Activated CD4-positive, alpha-beta T cell treated with anti-CD3 and anti-CD28 coated beads, Interleukin-2, amount 50 U/mL, for 16 hours (primary cell): Measurements from ENCODE around the gene EIF4G3.
"Not testable (repeated sequence)": the region's sequence is repeated elsewhere in the genome, so short reads cannot be mapped to it uniquely, and the experiment has no call there.

Experiments used
- DNase-seq: peaks from one replicate; pipeline ENCODE4 v3.0.0-alpha.2; 2020

Gene EIF4G3

GRCh38 chr1:20867062-20867461, 309.6 kb downstream of the EIF4G3 start:
- no peak for DNase-seq

DNA sequence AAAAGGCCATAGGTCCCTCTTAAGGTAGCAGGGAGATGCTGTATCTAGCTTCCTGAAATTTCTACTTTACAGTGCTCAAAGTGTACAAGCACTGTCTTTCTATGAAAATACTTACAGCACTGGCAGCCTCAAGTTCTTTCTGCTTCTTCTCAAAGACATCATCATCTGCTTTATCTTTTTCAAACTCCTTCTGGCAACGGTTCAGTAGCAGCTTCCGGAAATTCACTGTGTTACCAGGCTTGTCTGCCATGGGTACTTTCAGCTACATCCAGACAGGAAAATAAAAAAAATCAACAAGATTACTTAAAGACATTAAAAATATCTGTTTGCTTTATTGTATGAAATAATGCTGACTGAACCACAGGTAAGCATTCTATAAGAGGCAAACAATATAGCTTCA, 311.7 kb downstream of the EIF4G3 start:
- DNase-seq: no peak

- no peak for DNase-seq
Measured at GRCh38 chr1:20854529-20854928, 322.2 kb downstream of the EIF4G3 start.

DNA sequence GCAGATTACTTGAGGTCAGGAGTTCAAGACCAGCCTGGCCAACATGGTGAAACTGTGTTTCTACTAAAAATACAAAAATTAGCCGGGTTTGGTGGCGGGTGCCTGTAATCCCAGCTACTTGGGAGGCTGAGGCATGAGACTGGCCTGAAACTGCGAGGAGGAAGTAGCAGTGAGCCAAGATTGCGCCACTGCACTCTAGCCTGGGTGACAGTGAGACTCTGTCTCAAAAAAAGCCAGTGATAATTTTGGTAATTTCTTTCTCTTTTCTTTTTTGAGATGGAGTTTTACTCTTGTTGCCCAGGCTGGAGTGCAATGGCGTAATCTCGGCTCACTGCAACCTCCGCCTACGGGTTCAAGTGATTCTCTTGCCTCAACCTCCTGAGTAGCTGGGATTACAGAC, 324.9 kb downstream of the EIF4G3 start:
- DNase-seq: not testable (repeated sequence)

DNA sequence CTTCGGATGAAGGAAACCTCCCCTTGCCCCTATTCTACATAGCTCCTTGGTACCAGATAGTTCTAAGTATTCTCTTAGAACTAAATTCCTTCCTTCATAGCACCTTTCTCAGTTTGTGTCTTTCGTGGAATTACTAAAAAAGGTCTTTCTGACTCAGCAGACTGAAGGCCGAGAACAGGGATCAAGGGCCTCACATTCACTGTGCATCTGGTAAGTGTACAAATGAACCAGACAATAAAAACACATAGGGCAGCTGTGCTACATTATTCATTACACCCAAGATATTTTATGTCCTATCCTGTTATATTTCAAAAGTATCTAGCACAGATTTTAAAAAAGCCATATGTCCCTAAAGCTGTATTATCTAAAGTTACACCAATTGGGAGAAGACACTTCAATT, 326.7 kb downstream of the EIF4G3 start:
- peak; percentile 28 for DNase-seq

- no peak for DNase-seq
Measured at GRCh38 chr1:20849100-20849499, 327.6 kb downstream of the EIF4G3 start.

DNA sequence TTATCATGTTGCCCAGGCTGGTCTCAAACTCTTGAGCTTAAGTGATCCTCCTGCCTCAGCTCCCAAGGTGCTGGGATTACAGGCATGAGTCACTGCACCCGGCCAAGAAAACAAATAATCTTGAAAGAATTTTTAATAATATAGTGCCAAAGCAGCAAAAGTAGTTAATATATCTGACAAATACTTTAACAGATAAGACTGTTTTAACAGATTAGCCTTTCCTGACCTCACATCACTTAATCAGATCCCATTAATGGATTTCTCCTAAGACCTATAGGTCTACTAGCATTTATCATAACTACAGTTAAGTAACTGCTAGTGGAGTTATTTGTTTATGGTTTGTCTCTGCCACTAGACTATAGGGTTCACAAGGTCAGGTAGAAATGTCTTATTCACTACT, 328.5 kb downstream of the EIF4G3 start:
- DNase-seq: no peak

GRCh38 chr1:20847611-20848080, 329.1 kb downstream of the EIF4G3 start:
- DNase-seq: no peak

DNA sequence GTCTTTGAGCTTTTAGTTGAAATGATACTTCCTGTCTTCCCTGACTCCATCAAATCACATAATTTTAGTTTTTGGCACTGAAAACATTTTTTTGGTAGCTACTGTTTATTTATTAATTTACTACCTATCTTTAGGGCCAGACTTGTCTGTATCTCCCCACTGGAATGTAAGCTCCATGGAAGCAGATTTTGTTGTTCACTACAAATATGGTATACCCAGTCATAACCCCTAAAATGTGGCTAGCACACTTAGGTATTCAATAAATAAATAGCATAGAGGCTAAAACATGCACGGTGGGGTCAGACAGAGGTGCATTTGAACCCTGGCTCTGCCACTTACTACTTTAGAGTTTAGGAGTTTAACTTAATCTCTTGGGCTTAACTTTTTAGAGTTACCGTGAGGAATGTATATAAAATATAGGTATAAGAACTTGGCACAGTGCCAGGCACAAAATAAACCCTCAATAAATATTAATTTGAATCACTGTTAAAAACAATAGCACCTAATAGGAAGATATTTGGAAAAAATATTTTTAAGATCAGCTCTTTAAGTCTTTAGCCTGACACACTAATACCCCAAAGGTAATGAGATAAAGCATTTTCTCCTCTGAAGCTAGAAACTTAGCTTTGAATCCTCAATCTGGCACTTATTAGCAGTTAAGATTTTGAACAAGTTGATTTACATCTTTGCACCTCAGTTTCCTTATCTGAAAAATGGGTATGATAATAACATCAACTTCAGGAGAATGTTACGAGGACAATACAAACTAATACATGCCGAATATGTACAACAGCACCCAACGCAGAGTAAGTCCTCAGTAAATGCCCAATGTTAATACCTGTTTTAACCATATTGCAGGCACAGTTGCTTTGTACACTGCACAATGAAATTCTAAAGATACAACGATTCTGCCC, 330.0 kb downstream of the EIF4G3 start:
- DNase-seq: no peak

- DNase-seq: no peak
Measured at GRCh38 chr1:20840731-20841130, 336.0 kb downstream of the EIF4G3 start.

- no peak for DNase-seq
Measured at GRCh38 chr1:20837554-20838192, 339.0 kb downstream of the EIF4G3 start.

DNA sequence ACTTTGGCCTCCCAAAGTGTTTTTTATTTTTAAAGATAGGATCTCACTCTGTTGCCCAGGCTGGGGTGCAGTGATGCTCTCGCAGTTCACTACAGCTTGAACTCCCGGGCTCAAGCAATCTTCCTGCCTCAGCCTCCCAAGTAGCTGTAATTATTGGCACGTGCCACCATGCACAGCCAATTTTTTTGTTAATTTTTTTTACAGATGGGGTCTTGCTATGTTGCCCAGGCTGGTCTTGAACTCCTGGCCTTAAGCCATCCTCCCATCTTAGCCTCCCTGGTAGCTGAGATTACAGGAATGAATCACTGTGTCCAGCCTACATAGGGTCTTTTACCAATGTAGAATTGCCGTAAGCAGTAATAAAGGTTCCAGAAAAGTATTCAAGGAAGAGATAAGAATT, 340.5 kb downstream of the EIF4G3 start:
- DNase-seq: no peak

DNA sequence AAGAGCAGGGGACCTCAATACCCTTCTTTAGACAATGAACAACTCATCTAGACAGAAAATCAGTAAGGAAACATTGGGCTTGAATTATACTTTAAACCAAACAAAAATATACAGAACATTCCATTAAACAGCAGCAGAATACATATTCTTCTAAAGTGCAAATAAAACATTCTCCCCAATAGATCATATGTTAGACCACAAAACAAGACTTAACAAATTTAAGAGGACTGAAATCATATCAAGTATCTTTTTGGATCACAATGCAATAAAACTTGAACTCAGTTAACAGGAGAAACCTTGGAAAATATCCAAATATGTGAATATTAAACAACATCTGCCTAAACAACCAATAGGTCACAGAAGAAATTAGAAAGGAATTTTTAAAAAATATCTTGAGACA, 341.9 kb downstream of the EIF4G3 start:
- no peak for DNase-seq

- no peak for DNase-seq
Measured at GRCh38 chr1:20834192-20834591, 342.5 kb downstream of the EIF4G3 start.

DNA sequence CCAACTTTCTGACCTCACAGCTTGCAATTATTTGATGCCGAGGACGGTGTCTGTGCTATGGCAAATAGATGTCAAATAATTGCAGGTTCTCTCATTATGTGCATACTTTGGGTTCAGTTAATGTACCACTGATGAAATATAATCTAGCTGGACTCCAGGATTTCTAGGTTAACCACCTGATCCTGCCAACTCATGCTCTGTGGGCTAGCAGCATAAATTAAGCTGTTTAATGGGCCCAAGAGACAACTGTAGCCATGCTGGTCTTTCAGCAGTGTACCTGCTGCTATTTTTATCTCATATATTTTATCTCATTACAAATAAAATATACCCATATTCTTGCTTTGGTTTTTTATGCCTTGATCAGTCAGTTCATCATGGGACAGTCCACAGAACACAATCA, 346.3 kb downstream of the EIF4G3 start:
- DNase-seq: no peak

DNA sequence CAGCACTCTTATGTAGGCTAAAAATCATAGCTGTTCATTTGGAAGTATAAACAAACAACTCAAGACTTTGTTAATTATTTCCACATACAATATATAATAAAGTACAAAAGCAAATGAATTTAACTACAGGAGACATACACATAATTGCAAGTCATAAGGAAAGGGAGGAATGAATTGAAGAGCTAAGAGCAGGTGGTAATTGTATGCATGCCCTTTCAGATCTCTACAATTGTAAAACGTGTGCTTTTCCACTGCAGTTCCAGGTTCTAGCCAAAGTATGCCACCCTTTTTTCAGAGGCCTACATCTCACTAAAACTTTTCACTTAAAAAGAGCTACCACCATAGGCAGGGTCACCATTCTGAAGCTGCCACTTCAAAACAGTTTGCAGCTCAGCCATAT, 346.8 kb downstream of the EIF4G3 start:
- no peak for DNase-seq

- no peak for DNase-seq
Measured at GRCh38 chr1:20829531-20829930, 347.2 kb downstream of the EIF4G3 start.

DNA sequence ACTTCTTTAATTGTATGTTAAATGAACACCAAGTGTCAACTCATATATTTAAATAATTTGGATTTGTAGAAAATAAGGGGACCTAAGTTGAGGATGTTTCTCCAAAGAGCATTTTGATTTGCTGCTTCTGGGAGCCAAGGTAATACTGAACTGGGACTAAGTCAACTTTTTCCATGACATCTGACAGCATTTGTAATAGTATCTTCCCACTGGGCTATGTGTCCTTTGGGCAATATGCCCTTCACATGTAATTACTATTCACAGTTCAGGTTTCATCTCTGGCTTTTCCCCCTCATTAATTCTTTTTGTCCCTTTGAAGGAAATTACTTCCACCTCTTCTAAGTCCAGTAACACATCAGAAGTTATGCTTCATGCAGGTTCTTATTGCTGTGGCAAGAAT, 352.9 kb downstream of the EIF4G3 start:
- DNase-seq: no peak

GRCh38 chr1:20821466-20821865, 355.2 kb downstream of the EIF4G3 start:
- no peak for DNase-seq

DNA sequence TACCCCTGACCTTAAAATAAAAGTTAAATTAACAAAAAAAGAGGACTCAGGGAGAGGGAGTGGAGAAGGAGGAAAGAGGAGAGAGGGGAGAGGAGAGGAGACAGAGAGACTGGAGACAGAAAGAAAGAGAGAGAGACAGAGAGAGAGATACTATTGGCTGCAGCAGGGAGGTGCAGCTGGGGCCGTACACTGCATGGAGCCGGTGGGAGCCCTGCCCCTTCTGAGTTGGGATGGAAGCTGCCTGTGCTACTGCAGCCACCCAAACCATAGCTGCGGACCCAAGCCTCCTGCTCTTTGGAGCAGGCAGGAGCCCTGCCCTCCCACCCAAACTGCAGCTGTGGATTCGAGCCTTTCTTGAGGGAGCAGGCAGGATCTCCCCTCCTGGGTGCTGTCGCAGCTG, 356.9 kb downstream of the EIF4G3 start:
- DNase-seq: no peak

DNA sequence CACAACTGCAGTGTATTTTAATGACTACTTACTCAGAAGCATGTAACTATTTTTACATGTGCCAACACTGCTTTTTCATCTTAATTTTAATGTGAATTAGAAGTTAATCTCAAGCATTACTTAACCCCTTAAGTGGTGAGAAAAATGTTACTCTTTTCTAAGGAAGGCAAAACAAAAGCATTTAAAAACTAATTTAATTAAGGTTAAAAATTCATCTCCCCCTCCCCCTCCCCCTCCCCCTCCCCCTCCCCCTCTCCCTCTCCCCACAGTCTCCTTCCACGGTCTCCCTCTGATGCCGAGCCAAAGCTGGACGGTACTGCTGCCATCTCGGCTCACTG, 362.2 kb downstream of the EIF4G3 start:
- no peak for DNase-seq

DNA sequence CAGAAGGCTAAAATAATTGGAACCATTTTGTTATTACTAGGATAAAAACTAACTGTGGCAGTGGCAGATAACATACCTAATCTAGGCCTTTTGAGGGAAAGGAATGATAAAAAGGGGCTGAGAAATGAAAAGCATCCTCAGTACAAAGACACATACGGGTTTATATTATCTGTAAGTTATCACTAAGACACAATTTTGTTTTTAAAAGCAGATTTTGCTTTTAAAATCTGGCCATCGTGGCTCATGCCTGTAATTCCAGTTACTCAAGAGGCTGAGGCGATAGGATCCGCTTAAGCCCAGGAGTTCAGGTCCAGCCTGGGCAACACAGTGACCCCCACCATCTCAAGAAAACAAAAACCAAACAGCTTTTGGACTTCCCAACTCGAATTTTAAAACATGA, 364.8 kb downstream of the EIF4G3 start:
- no peak for DNase-seq

- DNase-seq: no peak
Measured at GRCh38 chr1:20793236-20793635, 383.5 kb downstream of the EIF4G3 start.

GRCh38 chr1:20792196-20792595, 384.5 kb downstream of the EIF4G3 start:
- DNase-seq: no peak

DNA sequence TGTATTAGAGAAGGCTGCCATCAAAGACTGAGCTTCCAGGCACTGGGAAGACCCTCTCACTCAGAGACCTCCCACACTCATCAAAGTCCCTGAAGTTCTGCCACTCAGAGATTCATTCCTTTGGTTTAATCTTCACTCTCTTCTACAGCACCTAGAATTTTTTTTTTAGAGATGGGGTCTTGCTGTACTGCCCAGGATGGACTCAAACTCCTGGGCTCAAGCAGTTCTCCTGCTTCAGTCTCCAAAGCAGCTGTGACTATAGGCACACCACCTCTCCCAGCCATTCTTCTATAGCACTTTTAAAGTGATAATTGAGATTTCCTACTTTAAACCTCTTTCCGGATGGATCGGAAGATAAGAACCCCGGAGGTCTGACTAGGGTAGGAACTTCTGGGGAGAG, 385.9 kb downstream of the EIF4G3 start:
- DNase-seq: no peak
